ENCODE data around the gene DNAJC11. TPM values are rescaled to one million over a fixed set of nuclear protein-coding genes. Genes with fewer than 3 reads are reported as not detected.
"Not testable (repeated sequence)": the region's sequence is repeated elsewhere in the genome, so short reads cannot be mapped to it uniquely, and the experiment has no call there.

DNAJC11 gene
- total RNA-seq, 8 experiments from 2014 or later, result 25.9 to 87.2 (median 45.7) TPM

- 79 to 100% (median 97%) methylated on average over 2 to 7 of the region's 9 CpGs; no CpG with 5 or more reads in 3 of the 10 experiments for WGBS, 10 experiments
- no peak for ATAC-seq (replicated peaks in 6 of 8)
- Histone ChIP-seq H3K4me1 (replicated peaks in 1 of 2) (no peaks in the 10 kb centered on the region), H3K27ac (no peak overlapping the region), H3K4me3 (no peak overlapping the region)
- in situ Hi-C loops (cut with MboI; ENCODE audit: low pct_unique_long_range_greater_than_20kb in 2 of 9, low sequenced_read_pairs in 9 of 9, unreplicated experiment in 9 of 9), result no loop called here
Observed at GRCh38 chr1:6637770-6638169, 63.8 kb downstream of the DNAJC11 start.

- ATAC-seq (replicated peaks in 6 of 8); in situ Hi-C loops (cut with MboI; ENCODE audit: low pct_unique_long_range_greater_than_20kb in 2 of 9, low sequenced_read_pairs in 9 of 9, unreplicated experiment in 9 of 9); H3K4me3 ChIP-seq; H3K27ac ChIP-seq; H3K4me1 ChIP-seq (replicated peaks in 1 of 2): not testable (repeated sequence)
- WGBS, 10 experiments, result 70 to 100% (median 99%) methylated on average over 1 to 5 of the region's 6 CpGs; no CpG with 5 or more reads in 4 of the 10 experiments
Observed at GRCh38 chr1:6636778-6637177, 64.8 kb downstream of the DNAJC11 start.

DNA sequence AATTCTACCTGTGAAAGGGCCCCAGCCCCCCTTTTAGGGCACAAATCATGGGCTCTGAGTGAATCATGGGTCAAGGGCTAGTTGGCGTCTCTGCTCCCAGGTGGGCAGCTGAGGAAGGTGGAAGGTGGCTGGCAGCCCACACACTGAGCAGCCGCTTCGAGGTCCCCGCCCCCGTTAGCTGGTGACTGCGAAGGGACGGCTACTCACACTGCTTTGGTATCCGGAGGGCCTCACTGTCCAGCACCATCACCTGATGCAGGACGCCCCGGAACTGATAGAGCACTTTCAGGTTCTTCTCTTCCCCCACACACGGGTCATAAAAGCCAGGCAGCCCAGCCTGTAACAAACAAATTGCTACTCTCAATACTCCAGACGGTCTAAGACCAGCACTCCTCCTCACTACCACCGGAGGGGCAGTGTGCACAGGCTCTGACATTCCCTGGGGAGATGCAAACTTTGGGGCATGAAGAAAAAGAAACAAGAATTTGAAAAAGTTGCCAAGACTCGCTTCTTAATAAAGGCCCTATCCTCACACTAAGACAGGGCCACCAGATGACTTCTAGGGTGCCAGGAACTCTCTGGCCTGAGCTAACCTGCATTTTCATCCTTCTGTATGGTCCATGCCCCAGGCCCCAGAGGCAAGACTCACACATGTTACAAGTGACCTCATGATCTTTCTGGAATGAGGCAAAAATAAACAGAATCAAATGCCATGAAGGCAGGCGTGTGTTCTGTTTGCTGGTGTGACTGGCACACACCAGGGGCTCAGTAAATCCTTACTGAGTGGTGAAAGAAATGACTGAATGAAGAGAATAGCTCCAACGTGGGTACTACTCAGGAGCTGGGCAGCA lies 65.5 kb downstream of the DNAJC11 start:
- no peak for ATAC-seq (replicated peaks in 6 of 8)
- WGBS, 10 experiments, result 40 to 100% (median 73%) methylated on average over 1 to 11 of the region's 16 CpGs; no CpG with 5 or more reads in 4 of the 10 experiments
- H3K4me1 ChIP-seq (replicated peaks in 1 of 2), result no peaks in the 10 kb centered on the region
- H3K27ac ChIP-seq, result no peak overlapping the region
- H3K4me3 ChIP-seq, result no peak overlapping the region
- in situ Hi-C loops (cut with MboI; ENCODE audit: low pct_unique_long_range_greater_than_20kb in 2 of 9, low sequenced_read_pairs in 9 of 9, unreplicated experiment in 9 of 9), result no loop called here

DNA sequence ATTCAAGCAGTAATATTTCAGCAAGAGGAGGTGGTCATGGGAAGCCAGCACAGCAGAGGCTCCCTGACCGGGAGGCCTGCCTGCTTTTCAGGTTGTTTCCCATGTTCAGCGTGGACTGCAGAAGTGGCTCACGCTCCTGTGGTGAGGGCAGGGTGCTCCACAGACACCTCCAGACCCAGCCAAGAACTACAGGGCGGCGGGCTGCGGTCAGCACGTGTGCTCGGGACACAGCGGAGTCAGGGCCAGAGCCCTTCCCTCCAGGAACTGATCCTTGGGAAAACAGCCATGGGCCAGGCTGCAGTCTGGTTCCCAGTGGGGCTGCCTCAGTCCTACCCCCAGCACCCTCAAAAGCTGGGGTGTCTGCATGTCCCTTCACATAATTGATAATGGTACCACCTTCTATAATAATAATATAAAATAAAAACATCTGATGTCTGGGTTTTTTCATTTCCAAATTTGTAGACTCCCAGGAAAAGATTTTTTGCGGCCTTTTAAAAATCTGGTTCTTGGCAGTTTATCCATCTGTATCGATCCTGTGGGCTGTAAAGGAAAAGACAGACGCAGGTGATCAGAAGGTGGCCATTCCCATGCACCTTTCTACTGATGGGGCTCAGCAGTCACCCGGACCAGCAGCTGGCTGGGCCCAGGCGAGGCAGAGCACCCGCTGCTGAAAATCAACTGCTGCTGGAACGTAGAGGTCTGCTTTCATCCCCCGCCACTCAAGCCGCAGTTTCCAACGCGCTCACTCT lies 66.3 kb downstream of the DNAJC11 start:
- in situ Hi-C loops (cut with MboI; ENCODE audit: low pct_unique_long_range_greater_than_20kb in 2 of 9, low sequenced_read_pairs in 9 of 9, unreplicated experiment in 9 of 9), result no loop called here
- 73 to 100% (median 99%) methylated on average over 1 to 14 of the region's 20 CpGs; no CpG with 5 or more reads in 2 of the 10 experiments for WGBS, 10 experiments
- peak in 2 of 8 experiments; percentile 5 to 10 for ATAC-seq (replicated peaks in 6 of 8)

GRCh38 chr1:6634371-6635052 lies 67.1 kb downstream of the DNAJC11 start:
- in situ Hi-C loops (cut with MboI; ENCODE audit: low pct_unique_long_range_greater_than_20kb in 2 of 9, low sequenced_read_pairs in 9 of 9, unreplicated experiment in 9 of 9), result no loop called here
- ATAC-seq (replicated peaks in 6 of 8), result peak; percentile 61 to 85 (median 70)
- 60 to 100% (median 92%) methylated on average over 1 to 17 of the region's 29 CpGs; no CpG with 5 or more reads in 5 of the 10 experiments for WGBS, 10 experiments
- H3K4me3 ChIP-seq, result no peak overlapping the region
- no peaks in the 10 kb centered on the region for H3K4me1 ChIP-seq (replicated peaks in 1 of 2)
- H3K27ac ChIP-seq, result peak overlapping the region in 1 of 2 donors; percentile 32

More for the DNA sequence above, 66.3 kb downstream of the DNAJC11 start:
- Histone ChIP-seq H3K4me1 (replicated peaks in 1 of 2) (no peaks in the 10 kb centered on the region), H3K27ac (no peak overlapping the region), H3K4me3 (no peak overlapping the region)

DNA sequence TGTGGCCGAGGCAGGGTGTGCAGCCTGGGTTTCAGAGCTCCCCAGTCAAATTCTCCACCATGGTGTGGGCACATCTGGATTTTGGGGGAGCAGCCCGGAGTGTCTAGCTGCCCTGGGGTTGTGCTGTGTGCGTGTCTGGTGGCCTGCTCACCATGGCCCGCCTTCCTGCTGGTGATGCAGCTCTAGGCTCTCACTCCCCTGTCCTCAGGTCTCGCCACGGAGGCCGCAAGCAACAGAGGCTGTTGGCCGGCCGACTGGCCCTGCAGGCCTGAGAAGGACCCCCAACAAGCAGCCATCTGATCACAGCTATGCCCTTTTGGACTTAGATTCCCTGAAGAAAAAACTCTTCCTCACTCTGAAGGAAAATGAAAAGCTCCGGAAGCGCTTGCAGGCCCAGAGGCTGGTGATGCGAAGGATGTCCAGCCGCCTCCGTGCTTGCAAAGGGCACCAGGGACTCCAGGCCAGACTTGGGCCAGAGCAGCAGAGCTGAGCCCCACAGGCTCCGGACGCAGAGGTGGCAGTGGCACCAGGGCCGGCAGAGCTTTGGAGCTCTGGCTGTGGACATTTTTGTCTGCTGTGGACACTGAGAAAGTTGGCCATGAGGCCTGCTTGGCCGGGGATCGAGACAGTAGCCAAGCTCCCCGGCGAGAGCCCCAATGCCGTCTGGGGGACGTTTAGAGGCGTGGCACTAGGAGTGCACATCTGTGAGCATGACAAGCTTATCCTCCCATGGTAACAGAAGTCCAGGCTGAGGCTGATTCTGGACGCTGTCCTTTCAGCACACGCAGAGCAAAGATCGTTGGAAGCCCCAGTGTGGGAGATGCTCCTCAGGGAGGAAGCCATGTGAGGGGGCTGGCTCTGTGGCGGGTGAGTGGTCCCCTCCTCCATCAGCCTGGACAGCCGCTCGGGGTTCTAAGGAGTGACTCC lies 68.8 kb downstream of the DNAJC11 start:
- in situ Hi-C loops (cut with MboI; ENCODE audit: low pct_unique_long_range_greater_than_20kb in 2 of 9, low sequenced_read_pairs in 9 of 9, unreplicated experiment in 9 of 9), result no loop called here

GRCh38 chr1:6631058-6631457 lies 70.6 kb downstream of the DNAJC11 start:
- peaks cover 6 to 7% of the 10 kb centered on the region in 2 donors for H3K4me1 ChIP-seq (replicated peaks in 1 of 2)
- ATAC-seq (replicated peaks in 6 of 8), result no peak
- 90 to 100% (median 98%) methylated on average over 1 to 7 of the region's 8 CpGs; no CpG with 5 or more reads in 4 of the 10 experiments for WGBS, 10 experiments
- H3K27ac ChIP-seq, result no peak overlapping the region
- in situ Hi-C loops (cut with MboI; ENCODE audit: low pct_unique_long_range_greater_than_20kb in 2 of 9, low sequenced_read_pairs in 9 of 9, unreplicated experiment in 9 of 9), result no loop called here
- no peak overlapping the region for H3K4me3 ChIP-seq

More for the DNA sequence above, 68.8 kb downstream of the DNAJC11 start:
- H3K4me1 ChIP-seq (replicated peaks in 1 of 2), result no peaks in the 10 kb centered on the region
- no peak overlapping the region for H3K27ac ChIP-seq
- 80 to 100% (median 94%) methylated on average over 2 to 17 of the region's 30 CpGs; no CpG with 5 or more reads in 4 of the 10 experiments for WGBS, 10 experiments
- no peak overlapping the region for H3K4me3 ChIP-seq
- no peak for ATAC-seq (replicated peaks in 6 of 8)

DNA sequence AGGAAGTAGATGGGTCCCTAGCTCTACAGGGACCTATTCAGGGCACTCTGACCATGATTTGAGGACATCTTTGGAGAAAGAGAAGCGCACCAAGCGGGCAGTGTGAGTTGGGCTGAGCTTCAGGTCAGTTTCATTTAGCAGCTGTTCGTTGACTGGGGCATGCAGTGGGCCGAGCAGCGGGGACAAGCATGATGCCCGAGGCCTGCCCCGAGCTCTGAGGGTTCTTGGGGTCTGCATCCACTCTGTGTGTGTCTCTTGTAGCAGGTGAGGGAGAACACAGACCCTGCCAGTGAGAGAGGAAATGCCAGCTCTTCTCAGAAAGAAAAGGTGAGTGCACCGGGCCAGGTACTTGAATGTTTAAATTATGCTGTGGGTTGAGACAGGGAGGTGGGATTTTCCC lies 71.6 kb downstream of the DNAJC11 start:
- Histone ChIP-seq H3K4me3 (no peak overlapping the region), H3K4me1 (replicated peaks in 1 of 2) (peaks cover 9 to 10% of the 10 kb centered on the region in 2 donors), H3K27ac (no peak overlapping the region)
- no peak for ATAC-seq (replicated peaks in 6 of 8)
- in situ Hi-C loops (cut with MboI; ENCODE audit: low pct_unique_long_range_greater_than_20kb in 2 of 9, low sequenced_read_pairs in 9 of 9, unreplicated experiment in 9 of 9), result no loop called here
- WGBS, 10 experiments, result 83 to 100% (median 95%) methylated on average over 1 to 8 of the region's 8 CpGs; no CpG with 5 or more reads in 2 of the 10 experiments

DNA sequence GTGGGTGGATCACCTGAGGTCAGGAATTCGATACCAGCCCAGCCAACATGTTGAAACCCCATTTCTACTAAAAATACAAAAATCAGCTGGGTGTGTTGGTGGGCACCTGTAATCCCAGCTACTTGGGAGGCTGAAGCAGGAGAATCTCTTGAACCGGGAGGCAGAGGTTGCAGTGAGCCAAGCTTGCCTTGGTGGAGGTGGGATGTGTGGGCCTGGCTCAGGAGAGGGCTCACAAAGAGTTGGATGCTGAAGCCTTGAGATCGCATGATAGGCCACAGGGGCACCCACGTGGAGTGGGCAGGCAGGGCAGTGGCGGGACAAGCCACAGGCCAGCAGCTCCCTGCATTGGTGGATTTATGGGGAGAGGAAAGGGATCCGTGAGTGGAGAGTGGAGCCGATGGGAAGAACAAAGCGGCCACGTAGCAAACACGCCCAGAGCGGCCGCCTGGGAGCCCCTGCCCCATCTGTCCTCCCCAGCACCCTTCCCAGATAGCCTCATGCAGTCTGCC lies 72.6 kb downstream of the DNAJC11 start:
- 71 to 98% (median 86%) methylated on average over 1 to 8 of the region's 12 CpGs; no CpG with 5 or more reads in 3 of the 10 experiments for WGBS, 10 experiments
- no peak for ATAC-seq (replicated peaks in 6 of 8)
- Histone ChIP-seq H3K4me1 (replicated peaks in 1 of 2) (peaks cover 13 to 15% of the 10 kb centered on the region in 2 donors), H3K4me3 (no peak overlapping the region), H3K27ac (no peak overlapping the region)
- in situ Hi-C loops (cut with MboI; ENCODE audit: low pct_unique_long_range_greater_than_20kb in 2 of 9, low sequenced_read_pairs in 9 of 9, unreplicated experiment in 9 of 9), result no loop called here

DNA sequence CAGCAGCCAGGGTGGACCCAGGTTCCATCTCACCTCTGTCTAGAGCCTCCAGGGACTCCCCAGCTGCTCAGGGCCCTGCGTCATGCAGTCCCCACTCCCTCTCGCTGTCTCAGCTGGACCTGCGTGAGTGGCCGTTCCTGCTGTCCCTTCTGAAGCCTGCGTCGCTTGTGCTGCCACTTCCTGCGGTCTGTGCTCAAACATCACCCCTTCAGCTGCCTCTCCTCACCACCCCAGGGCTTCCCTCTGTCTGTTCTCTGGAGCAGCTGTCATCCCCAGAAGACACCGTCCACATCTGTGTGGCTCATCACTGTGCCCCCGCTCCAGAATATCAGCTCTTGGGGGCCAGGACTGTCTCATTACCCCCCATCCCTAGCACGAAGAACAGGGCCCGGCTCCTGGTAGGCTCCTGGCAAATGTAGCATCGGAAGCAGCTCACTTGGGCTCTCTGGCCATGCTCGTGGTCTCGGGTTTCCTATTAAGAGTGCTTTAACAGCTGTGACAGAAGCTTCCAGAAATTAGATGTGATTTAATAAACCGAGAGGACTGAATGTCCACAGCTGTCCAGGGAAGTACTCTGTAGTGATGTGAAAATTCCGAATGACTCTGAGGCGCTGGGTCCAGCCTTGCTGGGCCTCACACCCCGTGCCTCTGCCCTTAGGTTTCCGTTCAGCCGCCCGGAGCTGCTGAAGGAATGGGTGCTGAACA lies 73.6 kb downstream of the DNAJC11 start:
- peaks cover 13 to 15% of the 10 kb centered on the region in 2 donors for H3K4me1 ChIP-seq (replicated peaks in 1 of 2)
- no peak overlapping the region for H3K4me3 ChIP-seq
- in situ Hi-C loops (cut with MboI; ENCODE audit: low pct_unique_long_range_greater_than_20kb in 2 of 9, low sequenced_read_pairs in 9 of 9, unreplicated experiment in 9 of 9), result no loop called here
- WGBS, 10 experiments, result 90 to 100% (median 93%) methylated on average over 1 to 19 of the region's 21 CpGs; no CpG with 5 or more reads in 4 of the 10 experiments
- no peak overlapping the region for H3K27ac ChIP-seq
- ATAC-seq (replicated peaks in 6 of 8), result no peak

DNA sequence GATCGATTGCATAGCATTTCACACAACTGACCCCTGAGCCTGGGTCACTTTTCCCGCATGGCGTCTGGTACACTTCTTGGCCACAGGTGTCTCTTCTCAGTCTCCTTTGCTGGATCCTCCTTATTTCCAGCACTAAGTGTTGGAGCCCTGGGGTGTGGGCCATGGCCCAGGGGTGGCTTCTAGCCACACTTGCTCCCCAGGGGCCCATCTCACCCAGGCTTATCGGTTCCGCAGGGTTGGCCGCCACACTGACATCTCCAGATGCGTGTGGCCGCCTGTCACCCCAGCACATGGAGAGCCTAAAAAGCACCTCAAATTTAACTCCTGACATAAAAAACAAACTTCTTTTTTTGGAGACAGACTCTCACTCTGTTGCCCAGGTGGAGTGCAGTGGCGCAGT lies 74.6 kb downstream of the DNAJC11 start:
- peak overlapping the region in 1 of 5 donors; percentile 5 for H3K4me3 ChIP-seq
- in situ Hi-C loops (cut with MboI; ENCODE audit: low pct_unique_long_range_greater_than_20kb in 2 of 9, low sequenced_read_pairs in 9 of 9, unreplicated experiment in 9 of 9), result no loop called here
- WGBS, 10 experiments, result 80 to 100% (median 98%) methylated on average over 1 to 9 of the region's 9 CpGs; no CpG with 5 or more reads in 4 of the 10 experiments
- H3K27ac ChIP-seq, result no peak overlapping the region
- ATAC-seq (replicated peaks in 6 of 8), result no peak
- peaks cover 13 to 15% of the 10 kb centered on the region in 2 donors for H3K4me1 ChIP-seq (replicated peaks in 1 of 2)

All from motor neuron (in vitro differentiated cells).